HepG2 (cell line): Measurements from ENCODE around the gene ZSCAN21. TPM values are rescaled to one million over a fixed set of nuclear protein-coding genes. Genes with fewer than 3 reads are reported as not detected.

Source experiments
- ARID4A ChIP-seq: sonication (generic); formaldehyde crosslinking; IDR thresholded peaks from 2 replicates; pipeline ENCODE4 v1.5.0; 2020; ENCODE audit warnings: mild to moderate bottlenecking, missing genetic modification reagents, borderline replicate concordance
- ARID5B ChIP-seq: IDR thresholded peaks from 2 replicates; pipeline ENCODE4 v1.4.0; 2020; ENCODE audit warnings: mild to moderate bottlenecking, missing genetic modification reagents
- ELF3 ChIP-seq: IDR thresholded peaks from 2 replicates; pipeline ENCODE4 v1.6.1; 2016; ENCODE audit warnings: missing genetic modification reagents, missing compliant biosample characterization
- HNF4A ChIP-seq: sonication (generic); formaldehyde crosslinking; IDR thresholded peaks from 2 replicates; pipeline ENCODE4 v1.4.0; 2020; ENCODE audit warnings: missing genetic modification reagents
- HOXA3 ChIP-seq: sonication (generic); formaldehyde crosslinking; IDR thresholded peaks from 2 replicates; pipeline ENCODE4 v1.5.0; 2020; ENCODE audit warnings: missing genetic modification reagents
- KLF13 ChIP-seq: sonication (generic); formaldehyde crosslinking; IDR thresholded peaks from 2 replicates; pipeline ENCODE4 v1.4.0; 2020; ENCODE audit warnings: mild to moderate bottlenecking, missing genetic modification reagents
- NCOR1 ChIP-seq: fragments of 200-600 bp; sonication (generic); IDR thresholded peaks from 2 replicates; pipeline ENCODE4 v1.7.0; 2017; ENCODE audit warnings: antibody characterized with exemption, low read length, borderline replicate concordance
- PLSCR1 ChIP-seq: sonication (generic); formaldehyde crosslinking; IDR thresholded peaks from 2 replicates; pipeline ENCODE4 v1.5.0; 2020; ENCODE audit warnings: missing genetic modification reagents, mild to moderate bottlenecking, borderline replicate concordance
- RBFOX2 ChIP-seq: fragments of 200-400 bp; formaldehyde crosslinking; IDR thresholded peaks from 2 replicates; pipeline ENCODE4 v1.6.1; 2017; ENCODE audit warnings: low read depth, mild to moderate bottlenecking, low read length
- ZBTB33 ChIP-seq: sonication (generic); formaldehyde crosslinking; IDR thresholded peaks from 2 replicates; pipeline ENCODE4 v1.4.0; 2020; ENCODE audit warnings: missing genetic modification reagents
- ZNF768 ChIP-seq: sonication (generic); formaldehyde crosslinking; IDR thresholded peaks from 2 replicates; pipeline ENCODE4 v1.4.0; 2020; ENCODE audit warnings: missing genetic modification reagents
- polyA plus RNA-seq, 8 experiments: library from polyadenylated mRNA; depleted of rRNA in 3 of 8; stranded (reverse) in 7 of 8; unstranded in 1 of 8; fragments of >200 nt; fragmentation: Illumina TruSeq in 4 of 8; extraction: Trizol in 4 of 8; gene quantifications; 2 replicates each; pipeline versions ENCODE4 v1.2.1 to v1.2.3, GENCODE V29; 2011 to 2016; ENCODE audit warnings: low read depth in 4 of 8, missing spikeins in 1 of 8, mixed read lengths in 1 of 8; ENCODE audit not compliant: insufficient read depth in 1 of 8
- total RNA-seq, 5 experiments: library from RNA; depleted of rRNA; stranded (reverse); fragments of >200 nt; fragmentation: Illumina TruSeq; extraction: Trizol; gene quantifications; 2 replicates each; pipeline ENCODE4 v1.2.3, GENCODE V29; 2016; ENCODE audit warnings: low read depth in 1 of 5

Gene ZSCAN21
- total and polyA plus RNA-seq, 2 of the 13 experiments (the other 11 are each of a cell fraction or from before 2014, with no cell fraction given), result 7.0 to 10.0 TPM

- TF ChIP-seq ARID4A (no peak), NCOR1 (no peak), ARID5B (CRISPR knock-in tag) (0 out of 2 replicates have a peak, but pooled peaks have one; percentile 18), ZNF768 (CRISPR knock-in tag) (no peak), PLSCR1 (no peak), HNF4A (peak; percentile 67), ZBTB33 (CRISPR knock-in tag) (peak; percentile 93), RBFOX2 (peak; percentile 56), KLF13 (CRISPR knock-in tag) (no peak), ELF3 (CRISPR knock-in tag) (peak; percentile 71; the same call in 1 of the 2 replicates), HOXA3 (CRISPR knock-in tag) (0 out of 2 replicates have a peak, but pooled peaks have one; percentile 15)
Measured at GRCh38 chr7:100077205-100077604, 27.6 kb downstream of the ZSCAN21 start (continued).
